ENCODE data around the gene KLHL29.

KLHL29 gene

DNA sequence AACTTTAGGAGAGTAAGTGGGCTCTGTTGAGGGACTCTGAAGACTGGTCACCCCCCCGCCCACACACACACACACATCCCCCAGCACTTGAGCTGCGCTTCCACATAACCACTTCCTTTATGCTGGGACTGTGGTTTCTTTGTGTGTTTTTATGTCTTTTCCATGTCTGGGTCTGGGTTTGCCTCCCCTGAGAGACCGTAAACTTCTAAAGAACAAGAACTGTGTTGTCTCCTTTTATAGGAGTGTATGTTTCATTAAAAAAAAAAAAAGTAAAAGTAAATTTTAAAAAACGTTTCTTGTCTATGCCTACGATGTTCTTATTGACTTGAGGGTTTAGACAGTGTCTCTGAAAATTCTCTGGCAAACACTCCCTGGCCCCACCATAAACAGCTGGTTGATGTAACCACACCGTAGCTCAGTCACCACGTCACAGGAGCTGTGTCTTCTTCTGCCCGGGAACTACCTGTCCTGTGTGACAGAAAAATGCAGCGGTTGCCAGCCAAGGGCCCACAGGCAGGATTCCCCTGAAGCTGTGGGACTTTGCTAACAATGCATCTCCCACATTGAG lies 68.0 kb downstream of the KLHL29 start:
- peak; percentile 29 to 66 for DNase-seq (ENCODE audit: low read depth in 1 of 2, low spot score in 1 of 2)
- Histone ChIP-seq H3K27ac (replicated peaks) (peak overlapping the region; percentile 56), H3K4me3 (replicated peaks; ENCODE audit: insufficient read depth, low read length) (no peak overlapping the region), H3K27me3 (ENCODE audit: insufficient read depth, poor library complexity, severe bottlenecking) (no peaks in the 10 kb centered on the region)
- TF ChIP-seq POLR2AphosphoS5 (IDR thresholded peaks at IDR 0.05; ENCODE audit: low read depth) (peak; percentile 78), REST (IDR thresholded peaks at IDR 0.05; ENCODE audit: insufficient replicate concordance, low read depth) (no peak), SPI1 (IDR thresholded peaks at IDR 0.05; ENCODE audit: borderline replicate concordance, low read depth) (peak; percentile 75; the same call in 1 of the 2 replicates), GABPA (IDR thresholded peaks at IDR 0.05; ENCODE audit: low read depth) (no peak)
- TF ChIP-seq, protein P1, sequence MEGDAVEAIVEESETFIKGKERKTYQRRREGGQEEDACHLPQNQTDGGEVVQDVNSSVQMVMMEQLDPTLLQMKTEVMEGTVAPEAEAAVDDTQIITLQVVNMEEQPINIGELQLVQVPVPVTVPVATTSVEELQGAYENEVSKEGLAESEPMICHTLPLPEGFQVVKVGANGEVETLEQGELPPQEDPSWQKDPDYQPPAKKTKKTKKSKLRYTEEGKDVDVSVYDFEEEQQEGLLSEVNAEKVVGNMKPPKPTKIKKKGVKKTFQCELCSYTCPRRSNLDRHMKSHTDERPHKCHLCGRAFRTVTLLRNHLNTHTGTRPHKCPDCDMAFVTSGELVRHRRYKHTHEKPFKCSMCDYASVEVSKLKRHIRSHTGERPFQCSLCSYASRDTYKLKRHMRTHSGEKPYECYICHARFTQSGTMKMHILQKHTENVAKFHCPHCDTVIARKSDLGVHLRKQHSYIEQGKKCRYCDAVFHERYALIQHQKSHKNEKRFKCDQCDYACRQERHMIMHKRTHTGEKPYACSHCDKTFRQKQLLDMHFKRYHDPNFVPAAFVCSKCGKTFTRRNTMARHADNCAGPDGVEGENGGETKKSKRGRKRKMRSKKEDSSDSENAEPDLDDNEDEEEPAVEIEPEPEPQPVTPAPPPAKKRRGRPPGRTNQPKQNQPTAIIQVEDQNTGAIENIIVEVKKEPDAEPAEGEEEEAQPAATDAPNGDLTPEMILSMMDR (IDR thresholded peaks at IDR 0.05; ENCODE audit: insufficient read depth, low read length): no peak

DNA sequence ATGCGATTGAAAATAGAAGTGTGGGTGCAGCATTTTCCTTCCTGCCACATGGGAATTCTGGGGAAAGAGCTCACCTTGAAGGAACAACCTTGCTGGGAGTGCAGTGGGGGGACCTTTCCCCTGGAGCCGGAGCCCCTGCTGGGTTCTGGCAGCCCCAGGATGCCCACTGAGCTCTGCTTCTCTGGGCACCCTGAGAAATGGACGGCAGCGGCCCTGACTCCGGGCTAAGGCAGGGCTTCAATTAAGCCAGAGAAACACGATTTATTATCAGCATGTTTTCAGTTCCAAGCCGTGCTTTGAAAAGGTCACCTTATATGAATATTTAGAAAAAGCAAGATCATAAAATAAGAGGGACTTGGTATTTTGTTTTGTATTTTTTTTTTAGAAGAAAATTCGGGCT lies 68.5 kb downstream of the KLHL29 start:
- DNase-seq (ENCODE audit: low read depth in 1 of 2, low spot score in 1 of 2): no peak
- peak overlapping the region; percentile 56 for H3K27ac ChIP-seq (replicated peaks)
- H3K4me3 ChIP-seq (replicated peaks; ENCODE audit: insufficient read depth, low read length): no peak overlapping the region
- no peaks in the 10 kb centered on the region for H3K27me3 ChIP-seq (ENCODE audit: insufficient read depth, poor library complexity, severe bottlenecking)
- TF ChIP-seq REST (IDR thresholded peaks at IDR 0.05; ENCODE audit: insufficient replicate concordance, low read depth) (no peak), GABPA (IDR thresholded peaks at IDR 0.05; ENCODE audit: low read depth) (no peak), SPI1 (IDR thresholded peaks at IDR 0.05; ENCODE audit: borderline replicate concordance, low read depth) (no peak), POLR2AphosphoS5 (IDR thresholded peaks at IDR 0.05; ENCODE audit: low read depth) (no peak)
- TF ChIP-seq, protein P1 (IDR thresholded peaks at IDR 0.05; ENCODE audit: insufficient read depth, low read length): no peak

DNA sequence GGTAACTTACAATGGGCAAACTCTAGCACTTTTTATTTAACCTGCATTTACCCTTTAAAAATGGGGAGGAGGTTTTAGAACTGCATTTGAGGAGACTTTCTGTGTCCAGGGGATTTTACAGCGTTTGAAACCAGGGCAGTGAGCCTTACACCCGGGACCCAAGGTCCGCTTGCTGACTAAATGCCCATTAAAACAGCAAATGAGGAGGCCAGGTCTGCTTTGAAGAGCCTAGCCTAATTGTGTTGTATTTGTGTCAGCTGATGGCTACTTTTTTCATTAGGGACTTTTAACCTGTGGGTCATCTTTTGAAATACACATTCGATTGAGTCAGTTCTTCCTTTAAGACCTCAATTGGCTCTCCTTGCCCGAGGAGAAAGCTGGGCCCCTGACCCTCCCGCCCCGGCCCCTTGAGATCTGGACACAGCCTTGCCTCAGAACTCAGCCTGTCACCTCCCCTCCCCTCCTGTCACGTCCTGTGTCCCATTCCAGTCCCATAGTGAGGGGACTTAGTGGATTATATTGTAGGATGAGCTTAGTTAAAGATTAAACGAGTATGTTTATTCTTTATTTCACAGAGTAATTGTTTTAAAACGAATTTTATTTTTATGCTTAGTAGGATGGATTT lies 69.0 kb downstream of the KLHL29 start:
- H3K4me3 ChIP-seq (replicated peaks; ENCODE audit: insufficient read depth, low read length): no peak overlapping the region
- no peak for TF ChIP-seq REST (IDR thresholded peaks at IDR 0.05; ENCODE audit: insufficient replicate concordance, low read depth)
- TF ChIP-seq, protein P1 (IDR thresholded peaks at IDR 0.05; ENCODE audit: insufficient read depth, low read length): no peak
- no peak for TF ChIP-seq POLR2AphosphoS5 (IDR thresholded peaks at IDR 0.05; ENCODE audit: low read depth)
- TF ChIP-seq GABPA (IDR thresholded peaks at IDR 0.05; ENCODE audit: low read depth): no peak
- TF ChIP-seq SPI1 (IDR thresholded peaks at IDR 0.05; ENCODE audit: borderline replicate concordance, low read depth): no peak
- DNase-seq (ENCODE audit: low read depth in 1 of 2, low spot score in 1 of 2): no peak
- peak overlapping the region; percentile 56 for H3K27ac ChIP-seq (replicated peaks)
- no peaks in the 10 kb centered on the region for H3K27me3 ChIP-seq (ENCODE audit: insufficient read depth, poor library complexity, severe bottlenecking)

Data from HL-60 (cell line).